K562 (cell line): ENCODE data around the gene HADHB. TPM values are rescaled to one million over a fixed set of nuclear protein-coding genes. Genes with fewer than 3 reads are reported as not detected.

ENCODE experiments used
- FOXJ3 ChIP-seq: sonication (generic); formaldehyde crosslinking; IDR thresholded peaks from 2 replicates; pipeline ENCODE4 v1.4.0; 2020; ENCODE audit warnings: mild to moderate bottlenecking, missing genetic modification reagents
- FOXO4 ChIP-seq: fragments of 450-650 bp; formaldehyde crosslinking; IDR thresholded peaks from 2 replicates; pipeline ENCODE4 v1.4.0; 2020; ENCODE audit warnings: mild to moderate bottlenecking, moderate library complexity
- MCM5 ChIP-seq: fragments of 450-650 bp; IDR thresholded peaks from 2 replicates; pipeline ENCODE4 v1.6.1; 2016; ENCODE audit warnings: low read depth
- MXD1 ChIP-seq: fragments of 250-450 bp; sonication (Bioruptor Pico); IDR thresholded peaks from 2 replicates; pipeline ENCODE4 v1.8.0; 2021; ENCODE audit warnings: borderline replicate concordance, mild to moderate bottlenecking, moderate library complexity; ENCODE audit not compliant: poor library complexity, severe bottlenecking
- MXI1 ChIP-seq: IDR thresholded peaks from 2 replicates; pipeline ENCODE4 v1.6.1; 2011; ENCODE audit warnings: low read depth, mild to moderate bottlenecking, improper control_type of control experiment, low read length
- POLR2A ChIP-seq: fragments of 450-650 bp; conservative IDR thresholded peaks from 2 replicates; pipeline ENCODE4 v1.6.1; 2016
- POLR2AphosphoS2 ChIP-seq: IDR thresholded peaks from 2 replicates; pipeline ENCODE4 v1.6.1; 2012; ENCODE audit warnings: low read length, improper control_type of control experiment
- PRDM10 ChIP-seq: fragments of 450-650 bp; IDR thresholded peaks from 2 replicates; pipeline ENCODE4 v1.6.1; 2018; ENCODE audit not compliant: partially characterized antibody
- PREB ChIP-seq: sonication (generic); formaldehyde crosslinking; IDR thresholded peaks from 2 replicates; pipeline ENCODE4 v1.8.1; 2023; ENCODE audit warnings: mild to moderate bottlenecking, missing genetic modification reagents
- RCOR1 ChIP-seq, 2 experiments: IDR thresholded peaks; 2 replicates each; pipeline ENCODE4 v1.6.1; 2012; ENCODE audit warnings: low read depth in 2 of 2, low read length in 2 of 2, borderline replicate concordance in 1 of 2, improper control_type of control experiment in 1 of 2
- TAF7 ChIP-seq: fragments of 450-650 bp; IDR thresholded peaks from 2 replicates; pipeline ENCODE4 v1.6.1; 2016; ENCODE audit warnings: missing genetic modification characterization, missing compliant biosample characterization
- TRIM25 ChIP-seq: fragments of 450-650 bp; IDR thresholded peaks from 2 replicates; pipeline ENCODE4 v1.7.0; 2016; ENCODE audit warnings: borderline replicate concordance
- TRIM28 ChIP-seq: fragments of 450-650 bp; IDR thresholded peaks from 2 replicates; pipeline ENCODE4 v1.6.1; 2017
- ZNF197 ChIP-seq: fragments of 200-800 bp; sonication (Bioruptor generic); IDR thresholded peaks from 2 replicates; pipeline ENCODE4 v1.6.1; 2016; ENCODE audit warnings: low read depth, missing genetic modification characterization, missing compliant biosample characterization
- ZNF280B ChIP-seq: fragments of 250-450 bp; sonication (Bioruptor Pico); IDR thresholded peaks from 2 replicates; pipeline ENCODE4 v1.5.1; 2021; ENCODE audit warnings: mild to moderate bottlenecking
- ZNF644 ChIP-seq: fragments of 200-800 bp; sonication (Bioruptor generic); IDR thresholded peaks from 2 replicates; pipeline ENCODE4 v1.6.1; 2016; ENCODE audit warnings: low read depth, missing genetic modification characterization, missing compliant biosample characterization
- polyA plus RNA-seq, 8 experiments: library from polyadenylated mRNA; depleted of rRNA in 4 of 8; stranded (reverse) in 5 of 8; unstranded in 3 of 8; fragments of >200 nt; fragmentation: Nextera tagmentation in 2 of 8; fragmentation: Illumina TruSeq in 1 of 8; extraction: Ambion mirVana in 2 of 8; extraction: Trizol in 1 of 8; gene quantifications; 2 replicates each; pipeline versions ENCODE4 v1.2.1 to v1.2.3, GENCODE V29; 2011 to 2014; ENCODE audit warnings: inconsistent platforms in 1 of 8, missing spikeins in 1 of 8
- total RNA-seq, 7 experiments: library from RNA; depleted of rRNA in 6 of 7; stranded (reverse); fragments of >200 nt in 6 of 7; fragmentation: Illumina TruSeq in 2 of 7; extraction: Trizol in 2 of 7; gene quantifications; 2 replicates each; pipeline versions ENCODE4 v1.2.1 to v1.2.3, GENCODE V29; 2011 to 2021; ENCODE audit warnings: low replicate concordance in 1 of 7

HADHB gene
- total and polyA plus RNA-seq, 9 of the 15 experiments (the other 6 are each of a cell fraction or from before 2014, with no cell fraction given): 67.3 to 199 (median 100) TPM

GRCh38 chr2:26244309-26245230 lies at the start of gene HADHB, which contains the start of gene HADHA (continued):
- TF ChIP-seq PRDM10 (no peak), ZNF197 (CRISPR knock-in tag) (0 out of 2 replicates have a peak, but pooled peaks have one; percentile 42), TAF7 (tag) (peak; percentile 73), TRIM25 (no peak), POLR2AphosphoS2 (no peak), MXD1 (CRISPR knock-in tag) (no peak), POLR2A (peak; percentile 91), FOXO4 (CRISPR knock-in tag) (no peak), MCM5 (no peak), PREB (no peak), ZNF644 (tag) (no peak), RCOR1 (IDR thresholded peaks at IDR 0.05; ENCODE audit: borderline replicate concordance in 1 of 2, low read depth in 2 of 2, low read length in 2 of 2) (peak; percentile 2 to 7; a peak in 2 of 4 replicates), FOXJ3 (CRISPR knock-in tag) (no peak), MXI1 (no peak), TRIM28 (0 out of 2 replicates have a peak, but pooled peaks have one; percentile 0), ZNF280B (CRISPR knock-in tag) (no peak)
